CD4-positive, CD25-positive, alpha-beta regulatory T cell (primary cell): ENCODE results near the gene SLCO3A1. TPM values are rescaled to one million over a fixed set of nuclear protein-coding genes. Genes with fewer than 3 reads are reported as not detected.

Experiments
- ATAC-seq, 2 donors: fragments of 150-1000 bp; cut with Tn5 transposase; one replicate each; pipeline ENCODE4 v1.10.0; 2021; ENCODE audit warnings: low read depth in 2 of 2, moderate number of reproducible peaks in 2 of 2, moderate library complexity in 1 of 2
- DNase-seq, 3 donors: peaks; one replicate each; pipeline versions ENCODE4 v3.0.0 to v3.0.0-alpha.2; 2012 to 2022; ENCODE audit warnings: mixed read lengths in 1 of 3
- H3K27ac ChIP-seq: one replicate; pipeline ENCODE4 v1.7.0; 2013; ENCODE audit warnings: mild to moderate bottlenecking, low read length; ENCODE audit not compliant: insufficient read depth, poor library complexity, severe bottlenecking
- H3K27me3 ChIP-seq: one replicate; pipeline ENCODE4 v1.7.0; 2013; ENCODE audit warnings: low read length; ENCODE audit not compliant: control insufficient read depth, insufficient read depth
- H3K36me3 ChIP-seq: one replicate; pipeline ENCODE4 v1.7.0; 2013; ENCODE audit warnings: mild to moderate bottlenecking, low read length, moderate library complexity; ENCODE audit not compliant: control insufficient read depth, insufficient read depth
- H3K4me1 ChIP-seq: 2 replicates; pipeline ENCODE4 v1.7.0; 2013; ENCODE audit warnings: mild to moderate bottlenecking, low read length; ENCODE audit not compliant: insufficient read depth, control insufficient read depth, poor library complexity, severe bottlenecking
- H3K4me3 ChIP-seq: one replicate; pipeline ENCODE4 v1.7.0; 2013; ENCODE audit warnings: low read depth, mild to moderate bottlenecking, low read length, moderate library complexity
- H3K9me3 ChIP-seq, 2 experiments: 1 replicate in 1 of 2; 2 replicates in 1 of 2; pipeline ENCODE4 v1.7.0; 2013; ENCODE audit warnings: low read length in 2 of 2, mild to moderate bottlenecking in 1 of 2, moderate library complexity in 1 of 2; ENCODE audit not compliant: control insufficient read depth in 2 of 2
- H3K27ac Mint-ChIP-seq, 3 donors: one replicate each; pipeline ENCODE4 v1.8.0; 2020 to 2022; ENCODE audit warnings: mild to moderate bottlenecking in 3 of 3, mixed read lengths in 3 of 3, moderate library complexity in 2 of 3
- H3K27me3 Mint-ChIP-seq: one replicate; pipeline ENCODE4 v1.8.0; 2022; ENCODE audit warnings: mild to moderate bottlenecking, mixed read lengths
- H3K36me3 Mint-ChIP-seq: one replicate; pipeline ENCODE4 v1.8.0; 2020; ENCODE audit warnings: mixed read lengths
- H3K4me1 Mint-ChIP-seq, 4 donors: one replicate each; pipeline ENCODE4 v1.8.0; 2020 to 2022; ENCODE audit warnings: mixed read lengths in 4 of 4, mild to moderate bottlenecking in 1 of 4
- H3K4me3 Mint-ChIP-seq, 4 donors: one replicate each; pipeline ENCODE4 v1.8.0; 2020 to 2022; ENCODE audit warnings: mild to moderate bottlenecking in 4 of 4, mixed read lengths in 4 of 4, moderate library complexity in 3 of 4
- H3K9me3 Mint-ChIP-seq, 7 donors: one replicate each; pipeline ENCODE4 v1.8.0; 2020 to 2022; ENCODE audit warnings: mixed read lengths in 7 of 7, mild to moderate bottlenecking in 3 of 7, moderate library complexity in 2 of 7
- polyA plus RNA-seq, 4 donors: library from polyadenylated mRNA; unstranded; fragments of 300-500 nt; fragmentation: Illumina TruSeq; gene quantifications; one replicate each; pipeline ENCODE4 v1.2.3, GENCODE V29; 2021
- total RNA-seq: library from RNA; stranded (reverse); gene quantifications from one replicate; pipeline ENCODE4 v1.2.3, GENCODE V29; 2022

Gene SLCO3A1
- total and polyA plus RNA-seq, 5 donors from 2014 or later: 20.1 to 63.7 (median 38.1) TPM

DNA sequence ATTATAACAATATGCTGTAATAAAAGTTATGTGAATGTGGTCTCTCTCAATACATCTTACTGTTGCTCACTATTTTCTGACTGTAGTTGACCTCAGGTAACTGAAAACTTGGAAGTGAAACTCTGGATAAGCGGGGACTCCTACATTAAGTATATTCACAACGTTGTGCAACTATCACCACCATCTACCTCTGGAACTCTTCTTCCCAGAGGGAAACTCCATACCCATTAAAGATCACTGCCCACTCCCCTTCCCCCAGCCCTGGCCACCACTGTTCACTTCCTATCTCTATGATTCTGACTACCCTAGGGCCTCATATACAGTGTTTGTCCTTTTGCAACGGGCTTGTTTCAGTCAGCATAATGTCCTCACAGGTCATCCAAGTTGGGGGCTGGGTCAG lies 20.7 kb downstream of the SLCO3A1 start:
- no peak for ATAC-seq

DNA sequence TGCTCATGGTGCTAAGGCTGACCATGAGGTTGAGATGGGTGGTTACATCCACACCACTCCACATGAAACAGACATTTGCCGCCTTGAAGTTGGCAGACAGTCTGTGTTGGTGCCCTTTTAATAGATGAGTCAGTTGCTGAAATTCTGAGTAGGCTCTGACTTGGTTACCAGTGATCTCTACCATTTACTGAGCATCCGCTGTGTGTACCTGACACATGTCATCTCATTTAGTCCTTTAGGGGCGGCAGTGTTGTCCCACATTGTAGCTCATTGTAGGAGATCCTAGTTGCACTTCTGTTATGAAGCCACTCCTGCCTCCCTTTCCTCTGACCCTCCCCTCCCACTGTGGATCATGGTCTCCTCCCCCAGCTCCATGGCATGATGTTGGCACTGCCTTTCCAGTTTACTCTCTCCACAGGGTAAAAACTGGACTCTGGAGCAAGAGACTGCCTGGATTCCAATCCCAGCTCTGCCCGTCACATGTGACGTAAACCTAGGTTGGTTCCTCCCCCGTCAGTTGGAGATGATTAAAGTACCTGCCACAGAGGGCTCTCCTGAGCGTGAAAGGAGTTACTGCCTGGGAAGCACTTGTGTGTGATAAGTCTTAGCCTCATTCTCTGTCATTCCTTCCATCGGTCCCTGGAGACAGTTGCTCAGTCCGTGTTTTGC lies 21.6 kb downstream of the SLCO3A1 start:
- no peaks in the 10 kb centered on the region for H3K27me3 ChIP-seq
- peaks cover 6% of the 10 kb centered on the region for H3K4me1 ChIP-seq
- H3K36me3 ChIP-seq: peaks cover 6% of the 10 kb centered on the region
- ATAC-seq: peak in 1 of 2 donors; percentile 22
- Mint-ChIP-seq H3K9me3 (peaks cover 0 to 4% (median 0%) of the 10 kb centered on the region in 7 donors), H3K27me3 (no peaks in the 10 kb centered on the region), H3K4me1 (peaks cover 29 to 59% (median 49%) of the 10 kb centered on the region in 4 donors), H3K27ac (no peak overlapping the region), H3K36me3 (peaks cover 58% of the 10 kb centered on the region), H3K4me3 (no peak overlapping the region)
- no peak for DNase-seq
- H3K27ac ChIP-seq: no peak overlapping the region
- H3K9me3 ChIP-seq: no peaks in the 10 kb centered on the region
- H3K4me3 ChIP-seq: no peak overlapping the region

More for the DNA sequence above, 20.7 kb downstream of the SLCO3A1 start:
- H3K4me1 Mint-ChIP-seq: peaks cover 26 to 59% (median 49%) of the 10 kb centered on the region in 4 donors
- DNase-seq: no peak
- Histone ChIP-seq H3K4me1 (peaks cover 10% of the 10 kb centered on the region), H3K27me3 (no peaks in the 10 kb centered on the region), H3K9me3 (no peaks in the 10 kb centered on the region), H3K36me3 (peaks cover 6% of the 10 kb centered on the region), H3K4me3 (no peak overlapping the region), H3K27ac (no peak overlapping the region)
- H3K9me3 Mint-ChIP-seq: peaks cover 0 to 4% (median 0%) of the 10 kb centered on the region in 7 donors
- H3K27ac Mint-ChIP-seq: no peak overlapping the region
- H3K36me3 Mint-ChIP-seq: peaks cover 54% of the 10 kb centered on the region
- no peaks in the 10 kb centered on the region for H3K27me3 Mint-ChIP-seq
- no peak overlapping the region for H3K4me3 Mint-ChIP-seq

DNA sequence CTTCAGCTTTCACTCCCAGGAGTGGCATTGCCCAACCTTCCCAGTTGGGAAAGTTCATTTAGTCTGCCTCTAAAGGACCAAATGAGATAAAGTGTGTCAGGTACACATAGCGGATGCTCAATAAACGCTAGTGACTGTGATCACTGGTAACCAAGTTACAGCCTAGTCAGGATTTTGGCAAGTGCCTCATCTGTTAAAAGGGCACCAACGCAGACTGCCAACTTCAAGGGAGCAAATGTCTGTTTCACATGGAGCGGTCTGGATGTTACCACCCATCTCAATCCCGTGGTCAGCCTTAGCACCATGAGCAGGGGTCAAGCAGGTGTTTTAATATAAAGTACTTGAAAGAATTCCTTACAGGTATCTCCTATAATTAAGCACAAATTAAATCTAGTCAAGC lies 22.7 kb downstream of the SLCO3A1 start:
- Histone ChIP-seq H3K27me3 (no peaks in the 10 kb centered on the region), H3K27ac (no peak overlapping the region), H3K9me3 (no peaks in the 10 kb centered on the region), H3K4me1 (peaks cover 4% of the 10 kb centered on the region), H3K4me3 (no peak overlapping the region), H3K36me3 (peaks cover 6% of the 10 kb centered on the region)
- H3K9me3 Mint-ChIP-seq: peaks cover 0 to 4% (median 0%) of the 10 kb centered on the region in 7 donors
- ATAC-seq (no peak), DNase-seq (no peak)
- peaks cover 51% of the 10 kb centered on the region for H3K36me3 Mint-ChIP-seq
- no peak overlapping the region for H3K4me3 Mint-ChIP-seq
- H3K27me3 Mint-ChIP-seq: no peaks in the 10 kb centered on the region
- no peak overlapping the region for H3K27ac Mint-ChIP-seq
- peaks cover 21 to 59% (median 49%) of the 10 kb centered on the region in 4 donors for H3K4me1 Mint-ChIP-seq

DNA sequence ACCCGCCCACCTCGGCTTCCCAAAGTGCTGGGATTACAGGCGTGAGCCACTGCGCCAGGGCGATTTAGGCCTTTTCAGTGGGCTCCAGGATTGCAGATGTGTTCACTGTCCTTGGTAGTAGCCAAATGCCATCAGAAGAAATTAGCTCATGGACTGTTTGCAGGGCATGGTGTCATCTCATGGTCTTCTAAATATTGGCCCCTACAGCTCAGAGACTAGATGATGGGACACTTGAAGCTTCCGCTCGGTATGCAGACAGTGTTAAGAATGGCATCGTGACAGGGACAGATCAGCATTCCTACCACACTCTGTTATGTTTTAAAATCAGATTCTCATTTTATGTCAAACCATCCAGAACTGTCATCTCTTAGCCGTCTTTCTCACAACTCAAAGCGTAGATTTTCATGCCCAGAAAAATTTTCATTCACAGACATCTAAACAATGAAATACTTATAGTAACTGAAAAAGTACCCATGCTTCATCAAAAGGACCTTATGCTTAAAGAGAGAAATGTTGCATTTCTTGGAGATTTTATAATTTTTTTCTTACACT lies 24.9 kb downstream of the SLCO3A1 start:
- no peak overlapping the region for H3K4me3 Mint-ChIP-seq
- no peaks in the 10 kb centered on the region for H3K27me3 Mint-ChIP-seq
- Histone ChIP-seq H3K4me1 (peaks cover 5% of the 10 kb centered on the region), H3K9me3 (no peaks in the 10 kb centered on the region), H3K36me3 (peaks cover 7% of the 10 kb centered on the region), H3K27ac (no peak overlapping the region), H3K27me3 (no peaks in the 10 kb centered on the region), H3K4me3 (no peak overlapping the region)
- DNase-seq: no peak
- H3K4me1 Mint-ChIP-seq: peaks cover 17 to 61% (median 47%) of the 10 kb centered on the region in 4 donors
- H3K36me3 Mint-ChIP-seq: peaks cover 43% of the 10 kb centered on the region
- no peak overlapping the region for H3K27ac Mint-ChIP-seq
- peaks cover 0 to 4% (median 0%) of the 10 kb centered on the region in 7 donors for H3K9me3 Mint-ChIP-seq
- ATAC-seq: no peak

DNA sequence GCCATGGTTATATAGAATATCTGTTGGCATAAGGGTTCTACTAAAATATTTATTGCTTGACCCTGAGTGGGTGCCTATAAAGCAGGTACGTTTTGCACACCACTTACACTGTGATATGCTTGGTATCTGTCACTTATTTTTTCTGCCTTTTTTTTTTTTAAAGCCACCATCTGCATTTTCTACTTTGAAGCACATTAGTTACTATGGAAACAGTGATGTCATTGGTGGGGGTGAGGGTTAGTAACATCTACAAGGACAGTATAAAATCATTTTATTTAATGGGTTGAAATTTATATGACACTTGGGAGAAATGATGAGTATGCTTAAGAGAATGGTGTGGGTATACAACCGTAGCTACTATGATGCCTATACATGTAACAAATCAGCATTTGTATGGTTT lies 25.6 kb downstream of the SLCO3A1 start:
- no peak overlapping the region for H3K4me3 Mint-ChIP-seq
- H3K36me3 Mint-ChIP-seq: peaks cover 42% of the 10 kb centered on the region
- peaks cover 17 to 62% (median 50%) of the 10 kb centered on the region in 4 donors for H3K4me1 Mint-ChIP-seq
- no peak for DNase-seq
- H3K9me3 Mint-ChIP-seq: peaks cover 0 to 4% (median 0%) of the 10 kb centered on the region in 7 donors
- Histone ChIP-seq H3K27ac (no peak overlapping the region), H3K9me3 (no peaks in the 10 kb centered on the region), H3K4me1 (peaks cover 6% of the 10 kb centered on the region), H3K4me3 (no peak overlapping the region), H3K27me3 (no peaks in the 10 kb centered on the region), H3K36me3 (peaks cover 7% of the 10 kb centered on the region)
- no peak for ATAC-seq
- H3K27me3 Mint-ChIP-seq: no peaks in the 10 kb centered on the region
- H3K27ac Mint-ChIP-seq: no peak overlapping the region

DNA sequence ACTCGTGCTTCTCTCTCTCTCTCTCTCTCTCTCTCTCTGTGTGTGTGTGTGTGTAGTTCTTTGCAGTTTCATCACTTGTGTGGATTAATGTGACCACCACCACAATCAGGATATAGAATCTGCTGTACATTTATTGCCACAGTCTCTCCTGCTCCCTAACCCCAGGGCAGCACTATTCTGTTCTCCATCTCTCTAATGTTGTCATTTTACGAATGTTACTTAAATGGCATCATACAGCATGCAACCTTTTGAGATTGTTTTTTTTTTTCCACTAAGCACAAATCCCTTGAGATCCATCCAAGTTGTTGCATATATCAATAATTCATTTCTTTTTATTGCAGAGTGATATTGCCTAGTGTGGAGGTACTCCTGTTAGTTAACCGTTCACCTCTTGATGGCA lies 26.9 kb downstream of the SLCO3A1 start:
- Histone ChIP-seq H3K4me3 (no peak overlapping the region), H3K36me3 (peaks cover 7% of the 10 kb centered on the region), H3K27me3 (no peaks in the 10 kb centered on the region), H3K27ac (no peak overlapping the region), H3K4me1 (peaks cover 6% of the 10 kb centered on the region), H3K9me3 (no peaks in the 10 kb centered on the region)
- Mint-ChIP-seq H3K27me3 (no peaks in the 10 kb centered on the region), H3K27ac (no peak overlapping the region), H3K9me3 (peaks cover 0 to 2% (median 0%) of the 10 kb centered on the region in 7 donors), H3K4me1 (peaks cover 17 to 55% (median 44%) of the 10 kb centered on the region in 4 donors), H3K36me3 (peaks cover 34% of the 10 kb centered on the region), H3K4me3 (no peak overlapping the region)
- no peak for ATAC-seq
- DNase-seq: no peak

DNA sequence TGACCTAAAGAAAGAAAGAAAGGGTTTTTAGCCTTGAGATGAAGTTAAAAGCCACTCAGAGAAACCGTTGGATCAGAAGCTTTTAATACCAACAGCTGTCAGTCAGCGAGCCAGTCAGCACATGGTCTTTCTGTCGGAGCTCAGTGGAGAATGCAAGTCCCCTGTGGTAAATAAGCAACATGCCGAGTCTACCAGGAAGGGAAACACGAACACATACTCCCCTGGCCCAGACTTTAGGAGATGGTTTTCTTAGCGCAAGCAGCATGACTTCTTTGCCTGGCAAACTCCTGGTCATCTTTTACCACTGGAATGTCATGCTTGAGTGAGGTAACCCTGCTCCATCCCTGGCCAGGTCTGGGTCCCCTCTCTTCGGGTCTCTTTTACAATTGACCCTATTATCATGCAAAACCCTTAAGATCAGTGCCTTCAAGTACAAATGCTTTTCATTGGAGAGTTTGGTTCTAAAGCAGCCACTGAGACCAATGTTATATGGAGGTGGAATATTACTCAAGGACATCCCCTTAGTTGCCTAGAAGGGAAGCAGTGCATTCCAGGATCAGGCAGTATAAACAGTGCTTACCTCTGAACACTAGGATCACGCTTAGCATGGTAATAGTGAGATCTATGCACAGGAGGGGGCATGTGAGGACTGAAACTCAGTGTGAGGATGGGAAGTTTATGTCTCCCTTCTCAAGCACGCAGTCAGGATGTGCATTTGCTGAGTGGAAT lies 28.2 kb downstream of the SLCO3A1 start:
- no peak overlapping the region for H3K27ac ChIP-seq
- peaks cover 5% of the 10 kb centered on the region for H3K36me3 ChIP-seq
- H3K36me3 Mint-ChIP-seq: peaks cover 34% of the 10 kb centered on the region
- peaks cover 6% of the 10 kb centered on the region for H3K4me1 ChIP-seq
- no peak overlapping the region for H3K4me3 Mint-ChIP-seq
- no peaks in the 10 kb centered on the region for H3K27me3 Mint-ChIP-seq
- ATAC-seq: no peak
- peaks cover 0 to 2% (median 0%) of the 10 kb centered on the region in 7 donors for H3K9me3 Mint-ChIP-seq
- H3K4me3 ChIP-seq: no peak overlapping the region
- no peaks in the 10 kb centered on the region for H3K9me3 ChIP-seq
- peaks cover 23 to 62% (median 50%) of the 10 kb centered on the region in 4 donors for H3K4me1 Mint-ChIP-seq
- H3K27ac Mint-ChIP-seq: no peak overlapping the region
- DNase-seq: no peak
- H3K27me3 ChIP-seq: no peaks in the 10 kb centered on the region
